Gastroesophageal sphincter (tissue), 4 donors: ENCODE measurements around the gene HOXA7. TPM values are rescaled to one million over a fixed set of nuclear protein-coding genes. Genes with fewer than 3 reads are reported as not detected.

Experiments
- ATAC-seq: fragments of 150-250 bp; one replicate; pipeline ENCODE4 v1.9.1; 2016; ENCODE audit warnings: mild to moderate bottlenecking, moderate library complexity
- H3K27ac ChIP-seq, 4 donors: fragments of 200-600 bp; sonication (generic) in 3 of 4; 1 replicate in 3 of 4; 2 replicates in 1 of 4; pipeline ENCODE4 v1.5.1; 2016 to 2019
- H3K27me3 ChIP-seq: fragments of 200-600 bp; sonication (generic); one replicate; pipeline ENCODE4 v1.5.1; 2019
- H3K36me3 ChIP-seq, 2 donors: fragments of 200-600 bp; sonication (generic); one replicate each; pipeline ENCODE4 v1.5.1; 2019; ENCODE audit warnings: control low read depth in 1 of 2
- H3K4me1 ChIP-seq, 3 donors: fragments of 200-600 bp; sonication (generic); 1 replicate in 2 of 3; 2 replicates in 1 of 3; pipeline ENCODE4 v1.5.1; 2016 to 2019; ENCODE audit warnings: control low read depth in 2 of 3
- H3K4me3 ChIP-seq, 2 donors: fragments of 200-600 bp; sonication (generic); one replicate each; pipeline ENCODE4 v1.5.1; 2019; ENCODE audit warnings: mild to moderate bottlenecking in 1 of 2, moderate library complexity in 1 of 2
- H3K9me3 ChIP-seq, 3 donors: fragments of 200-600 bp; sonication (generic); one replicate each; pipeline ENCODE4 v1.5.1; 2017 to 2019; ENCODE audit warnings: control low read depth in 2 of 3
- EP300 ChIP-seq: sonication (generic); formaldehyde crosslinking; IDR thresholded peaks from one replicate; pipeline ENCODE4 v1.6.1; 2017; ENCODE audit warnings: antibody characterized with exemption, mild to moderate bottlenecking
- POLR2A ChIP-seq, 2 donors: fragments of 450-650 bp; IDR thresholded peaks; one replicate each; pipeline ENCODE4 v1.6.1; 2017; ENCODE audit warnings: antibody characterized with exemption in 2 of 2, mild to moderate bottlenecking in 2 of 2, moderate library complexity in 1 of 2
- POLR2AphosphoS5 ChIP-seq: sonication (generic); formaldehyde crosslinking; IDR thresholded peaks from one replicate; pipeline ENCODE4 v1.6.1; 2017; ENCODE audit warnings: antibody characterized with exemption
- WGBS, 2 donors: methylation state at CpG; one replicate each; pipeline ENCODE4 v1.1.5; 2018; ENCODE audit warnings: low coverage in 1 of 2; 5-methylcytosine and 5-hydroxymethylcytosine counted together
- total RNA-seq, 4 donors: library from RNA; depleted of rRNA; stranded (reverse); fragments of >200 nt; gene quantifications; one replicate each; pipeline ENCODE4 v1.1.0, GENCODE V29; 2016
- TF ChIP-seq, protein P1 (sequence below), 4 experiments: fragments of 200-600 bp in 2 of 4; fragments of 450-650 bp in 2 of 4; sonication (generic) in 1 of 4; IDR thresholded peaks; one replicate each; pipeline ENCODE4 v1.5.1; 2017 to 2019; ENCODE audit warnings: antibody characterized with exemption in 4 of 4, mild to moderate bottlenecking in 2 of 4, moderate library complexity in 2 of 4

The HOXA7 gene
- total RNA-seq, 4 donors from 2014 or later: 0.85 to 5.1 (median 1.4) TPM

- 6 to 20% methylated on average over 12 to 15 of the region's 20 CpGs for WGBS, 2 donors
- Histone ChIP-seq H3K4me1 (peaks cover 0 to 52% (median 20%) of the 10 kb centered on the region in 3 donors), H3K4me3 (peak overlapping the region; percentile 60 to 79), H3K27me3 (no peaks in the 10 kb centered on the region), H3K27ac (peak overlapping the region; percentile 90 to 99 (median 98)), H3K36me3 (no peaks in the 10 kb centered on the region), H3K9me3 (no peaks in the 10 kb centered on the region)
- ATAC-seq: no peak
- TF ChIP-seq, protein P1, sequence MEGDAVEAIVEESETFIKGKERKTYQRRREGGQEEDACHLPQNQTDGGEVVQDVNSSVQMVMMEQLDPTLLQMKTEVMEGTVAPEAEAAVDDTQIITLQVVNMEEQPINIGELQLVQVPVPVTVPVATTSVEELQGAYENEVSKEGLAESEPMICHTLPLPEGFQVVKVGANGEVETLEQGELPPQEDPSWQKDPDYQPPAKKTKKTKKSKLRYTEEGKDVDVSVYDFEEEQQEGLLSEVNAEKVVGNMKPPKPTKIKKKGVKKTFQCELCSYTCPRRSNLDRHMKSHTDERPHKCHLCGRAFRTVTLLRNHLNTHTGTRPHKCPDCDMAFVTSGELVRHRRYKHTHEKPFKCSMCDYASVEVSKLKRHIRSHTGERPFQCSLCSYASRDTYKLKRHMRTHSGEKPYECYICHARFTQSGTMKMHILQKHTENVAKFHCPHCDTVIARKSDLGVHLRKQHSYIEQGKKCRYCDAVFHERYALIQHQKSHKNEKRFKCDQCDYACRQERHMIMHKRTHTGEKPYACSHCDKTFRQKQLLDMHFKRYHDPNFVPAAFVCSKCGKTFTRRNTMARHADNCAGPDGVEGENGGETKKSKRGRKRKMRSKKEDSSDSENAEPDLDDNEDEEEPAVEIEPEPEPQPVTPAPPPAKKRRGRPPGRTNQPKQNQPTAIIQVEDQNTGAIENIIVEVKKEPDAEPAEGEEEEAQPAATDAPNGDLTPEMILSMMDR (IDR thresholded peaks at IDR 0.05): peak in 1 of 4 experiments; percentile 16
- no peak for TF ChIP-seq POLR2A (IDR thresholded peaks at IDR 0.05)
These were observed 40.2 kb downstream of the HOXA7 start for GRCh38 chr7:27116031-27116961.

- Histone ChIP-seq H3K27me3 (no peaks in the 10 kb centered on the region), H3K9me3 (no peaks in the 10 kb centered on the region), H3K36me3 (no peaks in the 10 kb centered on the region), H3K27ac (peak overlapping the region; percentile 90 to 99 (median 98)), H3K4me3 (peak overlapping the region; percentile 60 to 79), H3K4me1 (peaks cover 0 to 52% (median 23%) of the 10 kb centered on the region in 3 donors)
- WGBS, 2 donors: 12 to 21% methylated on average over 10 to 18 of the region's 45 CpGs
- ATAC-seq: no peak
- peak; percentile 43 to 48 for TF ChIP-seq POLR2A (IDR thresholded peaks at IDR 0.05)
- TF ChIP-seq POLR2AphosphoS5: peak; percentile 89
- TF ChIP-seq, protein P1 (IDR thresholded peaks at IDR 0.05): no peak
- no peak for TF ChIP-seq EP300
These were observed 41.1 kb downstream of the HOXA7 start for GRCh38 chr7:27115221-27116026.

GRCh38 chr7:27114881-27115220, 41.6 kb downstream of the HOXA7 start:
- no peaks in the 10 kb centered on the region for H3K9me3 ChIP-seq
- no peak for ATAC-seq
- TF ChIP-seq POLR2A (IDR thresholded peaks at IDR 0.05) (no peak), POLR2AphosphoS5 (no peak), EP300 (no peak)
- TF ChIP-seq, protein P1 (IDR thresholded peaks at IDR 0.05): no peak
- peak overlapping the region; percentile 90 to 99 (median 98) for H3K27ac ChIP-seq
- no peaks in the 10 kb centered on the region for H3K27me3 ChIP-seq
- H3K4me3 ChIP-seq: peak overlapping the region; percentile 60 to 79
- WGBS, 2 donors: 3 to 21% methylated on average over 5 to 6 of the region's 6 CpGs
- H3K36me3 ChIP-seq: no peaks in the 10 kb centered on the region
- peaks cover 0 to 52% (median 24%) of the 10 kb centered on the region in 3 donors for H3K4me1 ChIP-seq

GRCh38 chr7:27113991-27114769, 42.3 kb downstream of the HOXA7 start:
- Histone ChIP-seq H3K27ac (peak overlapping the region; percentile 90 to 99 (median 98)), H3K9me3 (no peaks in the 10 kb centered on the region), H3K4me1 (peaks cover 0 to 52% (median 26%) of the 10 kb centered on the region in 3 donors), H3K27me3 (no peaks in the 10 kb centered on the region), H3K4me3 (peak overlapping the region; percentile 51 to 79), H3K36me3 (no peaks in the 10 kb centered on the region)
- TF ChIP-seq, protein P1 (IDR thresholded peaks at IDR 0.05): peak in 1 of 4 experiments; percentile 5
- TF ChIP-seq POLR2A (IDR thresholded peaks at IDR 0.05) (peak in 1 of 2 donors; percentile 10), POLR2AphosphoS5 (no peak)
- 4 to 8% methylated on average over 3 to 5 of the region's 26 CpGs for WGBS, 2 donors
- ATAC-seq: peak; percentile 54
